Mammary epithelial cell (primary cell): ENCODE data around the gene HAX1.

Experiments used
- CTCF ChIP-seq, 2 donors: IDR thresholded peaks in 1 of 2; conservative IDR thresholded peaks in 1 of 2; 2 replicates each; pipeline ENCODE4 v1.5.1; 2011 to 2012; ENCODE audit warnings: inconsistent platforms in 2 of 2, low read length in 2 of 2, mild to moderate bottlenecking in 2 of 2, control low read depth in 1 of 2, low read depth in 1 of 2; ENCODE audit not compliant: insufficient read depth in 1 of 2; ENCODE audit errors: extremely low read depth in 1 of 2
- EZH2 ChIP-seq: IDR thresholded peaks from 2 replicates; pipeline ENCODE4 v1.6.1; 2012; ENCODE audit warnings: low read length, inconsistent platforms, borderline replicate concordance

GRCh38 chr1:154239491-154239890 is 32.9 kb upstream of the HAX1 start:
- TF ChIP-seq CTCF (conservative IDR thresholded peaks at IDR 0.05 in 1 of 2, IDR thresholded peaks at IDR 0.05 in 1 of 2; ENCODE audit: extremely low read depth in 1 of 2, insufficient read depth in 1 of 2, low read depth in 1 of 2, low read length in 2 of 2) (no peak), EZH2 (no peak)
